Left ventricle myocardium superior (tissue), 1 donor: ENCODE data around the gene RELL1. TPM values are rescaled to one million over a fixed set of nuclear protein-coding genes. Genes with fewer than 3 reads are reported as not detected.

Source experiments
- ATAC-seq: fragments of 200-7000 bp; cut with Tn5 transposase; one replicate; pipeline ENCODE4 v1.9.1; 2020; ENCODE audit warnings: mild to moderate bottlenecking, moderate library complexity
- DNase-seq: peaks from one replicate; pipeline ENCODE4 v3.0.0-alpha.2; 2020
- intact Hi-C: fragments of 100-400 bp; cut with micrococcal nuclease; formaldehyde crosslinking; loops from one replicate; pipeline ENCODE4 v1.11.0; 2022
- long read RNA-seq: library from polyadenylated mRNA; unstranded; transcript quantifications from one replicate; pipeline ENCODE4 v2.0.0, GENCODE V29; 2021
- total RNA-seq: library from RNA; stranded (reverse); fragmentation: NEBNext Ultra II Directional; extraction: Animal tissue kit (Norgen Biotek cat#: 25700); gene quantifications from one replicate; pipeline ENCODE4 v1.2.1, GENCODE V29; 2021
- donor health status: DM: no; HTN: yes; CAD: no; lungs with severe emphysema.

Gene RELL1
- 21.9 TPM for total RNA-seq
- long read RNA-seq, partial matches to known transcripts, result 1 of 5 reads
- long read RNA-seq, other reads (novel, unspliced or antisense), result 1 of 5 reads

DNA sequence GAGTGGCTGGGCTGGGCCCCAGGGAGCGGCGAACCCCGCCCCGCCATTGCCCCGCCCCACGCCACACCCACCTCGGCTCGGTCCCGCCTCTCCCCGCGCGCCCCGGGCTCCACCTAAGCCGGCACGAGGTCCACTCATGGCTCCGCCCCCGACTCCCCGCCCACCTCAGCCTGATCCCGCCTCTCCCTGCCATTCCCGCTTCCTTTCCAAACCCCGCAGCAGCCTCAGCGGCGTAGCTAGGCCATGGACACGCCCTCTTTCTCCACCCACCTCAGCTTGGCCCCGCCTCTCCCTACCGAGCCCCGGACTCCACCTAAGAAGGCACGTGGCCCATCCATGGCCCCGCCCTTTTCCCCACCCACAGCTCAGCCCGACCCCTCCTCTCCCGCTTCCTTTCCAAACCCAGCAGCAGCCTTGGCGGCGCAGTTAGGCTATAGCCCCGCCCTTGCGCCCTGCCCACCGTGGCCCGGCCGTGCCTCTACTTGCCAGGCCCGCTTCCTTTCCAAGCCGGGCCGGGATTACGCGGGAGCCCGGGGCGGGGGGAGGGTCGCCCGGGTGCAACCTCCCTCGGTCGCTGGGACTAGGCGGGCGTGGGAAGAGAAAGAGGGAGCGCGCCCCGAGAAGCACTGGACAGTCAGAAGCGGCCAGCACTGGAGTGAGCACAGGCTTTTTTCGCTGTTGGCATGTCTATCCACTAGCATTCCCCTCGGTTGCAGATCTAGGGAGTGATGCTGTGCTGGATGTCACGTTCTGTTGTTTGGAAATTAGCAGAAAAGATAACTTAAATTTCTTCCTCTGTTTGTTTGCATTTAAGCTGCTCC is at the start of gene RELL1:
RELL1 (minus strand) TSS at position 4 of the 821 bp plus-strand sequence. CDS start 89 bp downstream, outside the sequence.
- ATAC-seq, result peak; percentile 94
- DNase-seq, result peak; percentile 99
- intact Hi-C loops, result no loop called here

DNA sequence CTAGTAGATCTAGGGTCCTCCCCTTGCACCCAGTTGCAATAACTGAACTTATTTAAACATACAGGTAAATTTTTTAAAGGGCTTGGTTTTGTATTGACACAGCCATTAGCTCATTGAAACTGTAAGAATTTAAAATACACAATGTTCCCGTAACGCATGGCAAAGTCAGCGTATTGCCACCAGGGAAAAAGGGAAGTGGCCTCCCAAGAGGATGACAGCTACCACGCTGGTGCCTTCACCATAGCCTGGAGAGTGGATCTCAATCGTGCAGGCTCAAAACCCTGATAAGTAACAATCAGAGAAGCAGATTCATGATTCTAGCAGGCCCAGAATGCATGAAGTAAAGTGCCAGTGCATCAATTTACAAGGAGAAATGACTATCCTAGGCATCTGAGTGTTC is 49.4 kb upstream of the RELL1 start:
- intact Hi-C loops, result no loop called here
- no peak for DNase-seq
- ATAC-seq, result peak; percentile 50

DNA sequence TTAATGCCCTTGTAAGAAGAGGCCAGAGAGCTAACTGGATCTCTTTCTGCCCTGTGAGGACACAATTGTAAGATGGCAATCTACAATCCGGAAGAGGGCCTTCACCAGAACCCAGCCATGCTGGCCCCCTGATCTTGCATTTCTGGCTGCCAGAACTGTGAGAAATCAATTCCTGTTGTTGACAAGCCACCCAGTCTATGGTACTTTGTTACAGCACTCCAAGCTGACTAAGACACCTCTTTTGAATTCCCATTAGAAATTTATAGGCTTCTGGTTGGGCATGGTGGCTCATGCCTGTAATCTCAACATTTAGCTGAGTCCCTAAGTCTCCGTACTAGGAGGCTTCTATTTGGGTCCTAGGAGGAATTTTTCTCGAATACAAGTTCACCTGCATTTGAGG is 48.8 kb upstream of the RELL1 start:
- DNase-seq, result no peak
- intact Hi-C loops, result no loop called here
- no peak for ATAC-seq

- DNase-seq (no peak), ATAC-seq (no peak)
- intact Hi-C loops, result no loop called here
These were observed 47.2 kb upstream of the RELL1 start for GRCh38 chr4:37733240-37733867.

GRCh38 chr4:37732526-37733186 is 46.5 kb upstream of the RELL1 start:
- DNase-seq (no peak), ATAC-seq (no peak)
- intact Hi-C loops, result no loop called here

GRCh38 chr4:37729649-37730004 is 43.5 kb upstream of the RELL1 start:
- DNase-seq (no peak), ATAC-seq (no peak)
- intact Hi-C loops, result no loop called here

- ATAC-seq, result no peak
- intact Hi-C loops, result no loop called here
- DNase-seq, result no peak
These were observed 41.9 kb upstream of the RELL1 start for GRCh38 chr4:37728064-37728463.

DNA sequence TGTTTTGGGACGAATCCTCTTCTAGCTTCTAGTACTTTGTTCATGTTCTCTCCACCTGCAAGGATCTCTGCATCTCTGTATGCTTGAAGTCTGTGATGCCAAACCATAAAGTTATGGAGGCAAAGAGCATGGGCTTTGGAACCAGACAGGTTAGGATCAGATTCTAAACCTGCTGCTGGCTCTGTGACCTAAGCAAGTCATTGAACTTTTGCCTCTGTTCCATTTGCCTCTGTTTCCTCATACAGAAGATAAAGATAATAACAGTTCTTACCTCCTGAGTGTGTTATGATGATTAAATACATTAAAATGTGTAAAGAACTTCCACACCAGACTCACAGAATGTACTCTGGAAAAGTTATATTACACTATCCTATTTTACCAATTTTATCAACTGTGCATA is 41.5 kb upstream of the RELL1 start:
- no peak for DNase-seq
- no peak for ATAC-seq
- intact Hi-C loops, result no loop called here

GRCh38 chr4:37726666-37727065 is 40.5 kb upstream of the RELL1 start:
- intact Hi-C loops, result no loop called here
- no peak for DNase-seq
- ATAC-seq, result no peak

DNA sequence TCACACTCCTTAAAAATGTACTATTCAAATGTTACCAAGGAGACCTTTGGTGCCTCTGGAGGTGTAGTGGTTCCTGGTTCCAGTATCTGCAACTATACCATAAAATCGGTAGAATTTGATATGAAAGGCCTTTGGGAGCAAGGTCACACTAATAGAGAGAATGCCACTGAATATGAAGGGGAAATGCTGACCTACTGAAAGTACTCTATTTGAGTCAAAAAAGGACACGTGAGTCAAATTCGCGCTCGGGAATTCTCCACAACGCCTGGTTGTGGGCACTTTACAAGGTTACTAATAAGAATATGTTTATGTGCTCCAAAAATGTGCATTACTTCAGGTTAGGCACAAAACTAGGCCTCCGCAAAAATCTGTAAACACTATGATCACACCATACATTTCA is 39.5 kb upstream of the RELL1 start:
- ATAC-seq, result no peak
- intact Hi-C loops, result no loop called here
- DNase-seq, result no peak

DNA sequence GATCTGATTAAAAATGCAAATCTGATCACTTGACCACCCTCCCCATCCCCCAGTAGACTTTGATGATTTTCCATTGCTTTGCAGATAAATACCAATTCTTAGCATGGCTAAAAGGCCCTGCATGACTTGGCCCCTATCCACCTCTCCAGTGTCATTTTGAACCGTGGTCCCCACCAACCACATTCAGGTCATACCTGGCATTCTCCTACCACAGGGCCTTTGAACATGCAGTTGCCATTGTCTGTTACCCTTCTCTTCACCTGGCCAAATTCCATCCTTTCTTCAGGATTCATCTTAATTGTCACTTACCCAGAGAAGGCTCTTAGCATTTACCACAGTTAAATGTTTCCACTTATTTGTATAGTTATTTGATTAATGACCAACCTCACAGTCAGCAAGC is 36.9 kb upstream of the RELL1 start:
- ATAC-seq (no peak), DNase-seq (no peak)
- intact Hi-C loops, result no loop called here

DNA sequence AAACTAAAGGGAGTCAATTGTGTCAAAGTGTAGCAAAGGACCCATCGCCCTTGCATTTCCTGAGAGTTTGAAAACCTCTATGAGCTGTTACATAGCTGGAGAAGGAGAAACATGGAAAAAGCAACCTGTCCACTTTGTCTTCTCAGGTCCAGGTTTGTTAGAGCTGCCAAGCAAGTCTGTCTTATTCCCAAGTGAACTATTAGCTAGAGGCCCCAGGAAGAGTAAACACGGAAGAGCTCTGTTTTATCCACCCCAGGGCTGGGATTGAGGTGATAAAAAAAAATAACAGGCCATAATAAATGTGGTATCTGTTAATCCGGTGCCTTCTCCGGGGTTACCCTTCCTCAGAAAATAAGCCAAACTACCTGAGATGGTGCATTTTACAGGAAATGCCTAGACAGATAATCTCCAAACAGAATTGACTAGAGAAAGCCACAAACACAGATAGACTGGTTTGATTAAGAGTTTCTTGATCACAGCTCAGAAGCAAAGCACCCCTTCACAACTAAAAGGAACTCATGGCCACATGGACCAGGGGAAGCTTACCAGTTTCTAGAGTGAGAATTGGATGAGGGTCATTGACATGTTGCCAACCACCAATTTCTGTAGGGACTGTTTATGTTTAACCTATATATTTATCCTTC is 35.9 kb upstream of the RELL1 start:
- ATAC-seq (no peak), DNase-seq (no peak)
- intact Hi-C loops, result no loop called here

DNA sequence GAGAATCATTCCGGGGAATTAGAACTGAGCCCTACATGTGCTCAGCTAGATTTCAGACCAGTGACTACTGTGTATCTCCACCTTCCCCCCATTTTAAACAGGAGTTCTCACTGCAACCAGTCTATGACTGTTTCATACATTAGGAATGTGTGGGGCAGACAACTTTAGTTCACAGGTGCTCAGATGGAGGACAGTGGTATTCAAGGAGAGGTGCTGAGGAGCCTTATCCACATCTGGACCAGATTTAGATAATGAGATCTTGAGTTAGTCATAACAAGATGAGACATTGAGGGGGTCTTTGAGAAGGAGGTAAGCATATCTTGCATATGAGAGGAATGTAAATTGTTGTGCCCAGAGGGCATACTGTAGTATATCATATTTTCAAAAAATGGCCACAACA is 32.8 kb upstream of the RELL1 start:
- DNase-seq, result no peak
- intact Hi-C loops, result no loop called here
- ATAC-seq, result no peak

GRCh38 chr4:37717576-37717975 is 31.4 kb upstream of the RELL1 start:
- intact Hi-C loops, result no loop called here

GRCh38 chr4:37715889-37716402 is 29.8 kb upstream of the RELL1 start:
- DNase-seq (no peak), ATAC-seq (peak; percentile 85)
- intact Hi-C loops, result no loop called here

More at GRCh38 chr4:37717576-37717975, 31.4 kb upstream of the RELL1 start:
- ATAC-seq, result no peak
- no peak for DNase-seq

DNA sequence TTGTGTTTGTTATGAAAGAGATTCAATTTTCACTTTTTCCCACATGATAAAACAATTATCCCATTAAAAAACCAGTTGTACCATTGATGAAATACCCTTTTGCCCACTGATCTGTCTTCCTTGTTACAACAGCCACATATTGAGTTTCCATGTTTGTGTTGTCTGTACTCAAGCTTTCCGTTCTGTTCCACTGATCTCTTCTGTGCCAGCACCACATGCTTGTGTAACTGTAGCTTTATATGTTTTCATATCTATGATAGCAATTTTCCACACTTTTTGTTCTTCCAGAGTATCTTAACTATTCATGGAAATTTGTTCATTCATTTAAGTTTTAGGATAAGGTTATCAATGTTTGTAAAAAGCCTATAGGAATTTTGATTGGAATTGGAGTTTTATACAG is 24.3 kb upstream of the RELL1 start:
- DNase-seq (no peak), ATAC-seq (no peak)
- intact Hi-C loops, result no loop called here

GRCh38 chr4:37706032-37706431 is 19.9 kb upstream of the RELL1 start:
- intact Hi-C loops, result no loop called here
- no peak for ATAC-seq

GRCh38 chr4:37705571-37705970 is 19.4 kb upstream of the RELL1 start:
- DNase-seq (no peak), ATAC-seq (no peak)
- intact Hi-C loops, result no loop called here

More at GRCh38 chr4:37706032-37706431, 19.9 kb upstream of the RELL1 start:
- no peak for DNase-seq

GRCh38 chr4:37699868-37700481 is 13.8 kb upstream of the RELL1 start:
- DNase-seq (no peak), ATAC-seq (no peak)
- intact Hi-C loops, result no loop called here
